ENCODE results near the gene BBX.
A peak's percentile ranks its signal among the peaks of the same experiment; 100 is the strongest.

The BBX gene

DNA sequence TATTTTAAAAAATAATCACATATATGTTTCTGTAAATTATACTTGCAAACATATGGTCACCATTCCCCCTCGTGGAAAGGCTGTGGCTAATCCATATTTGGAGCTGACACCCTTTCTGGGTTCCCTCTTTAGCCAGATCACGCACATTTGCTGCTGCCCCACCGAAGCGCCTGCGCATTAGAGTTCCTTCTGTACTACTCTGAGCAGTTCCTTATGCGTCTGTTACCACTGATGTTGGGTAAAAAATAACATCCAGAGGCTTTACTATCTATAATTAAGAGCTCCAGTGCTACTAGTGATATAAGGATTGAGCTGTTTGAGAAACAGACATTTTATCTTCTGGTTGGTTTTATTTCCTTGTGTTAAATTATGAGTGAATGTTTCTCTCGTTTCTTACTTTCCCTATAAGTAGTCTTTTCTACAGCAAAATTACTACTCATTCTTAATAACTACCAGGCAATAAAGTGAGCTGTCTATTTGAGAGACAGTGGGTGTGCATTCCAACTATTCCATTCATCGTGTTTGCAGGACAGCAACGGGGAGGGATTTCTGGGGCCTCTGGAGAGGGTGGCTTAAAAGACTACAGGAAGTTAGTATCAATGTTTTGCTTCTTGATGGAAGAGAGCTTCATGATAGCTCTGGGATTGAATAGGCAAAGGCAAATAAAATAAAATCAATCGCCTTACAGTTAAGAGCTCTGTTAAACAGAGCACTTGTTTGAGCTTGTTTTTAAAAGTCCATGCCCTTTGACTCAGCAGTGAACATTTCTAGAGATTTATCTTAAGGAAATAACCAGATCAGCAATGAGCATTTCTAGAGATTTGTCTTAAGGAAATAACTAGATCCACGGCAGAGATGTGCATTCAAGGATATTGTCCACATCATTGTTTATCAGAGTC, 322.9 kb downstream of the BBX start:
- DNase-seq (ENCODE audit: low read depth), result no peak

GRCh38 chr3:107846279-107846852, 323.6 kb downstream of the BBX start:
- peak; percentile 37 for DNase-seq (ENCODE audit: low read depth)

GRCh38 chr3:107847791-107848190, 325.0 kb downstream of the BBX start:
- DNase-seq (ENCODE audit: low read depth), result no peak

GRCh38 chr3:107848351-107848915, 325.7 kb downstream of the BBX start:
- DNase-seq (ENCODE audit: low read depth), result no peak

DNA sequence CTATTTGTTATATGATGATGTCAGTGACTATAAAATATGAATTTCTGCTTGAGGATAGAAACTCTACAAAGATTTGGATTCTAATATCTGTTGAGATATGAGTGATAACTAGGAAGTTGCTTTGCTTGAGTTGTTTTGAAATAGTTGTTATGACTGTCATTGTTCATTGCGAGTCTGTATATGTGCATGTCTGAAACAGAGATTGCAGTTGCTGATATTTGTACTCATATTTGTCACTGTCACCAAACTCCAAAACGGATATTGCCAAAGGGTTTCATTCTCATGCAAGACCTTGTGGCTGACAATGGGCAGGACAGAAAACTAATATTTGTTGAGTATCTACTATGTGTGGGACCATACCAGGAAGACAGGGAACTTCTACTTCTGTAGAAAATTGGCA, 327.9 kb downstream of the BBX start:
- DNase-seq (ENCODE audit: low read depth), result no peak

- DNase-seq (ENCODE audit: low read depth), result no peak
These were observed 331.1 kb downstream of the BBX start for GRCh38 chr3:107853821-107854220.

- no peak for DNase-seq (ENCODE audit: low read depth)
These were observed 332.0 kb downstream of the BBX start for GRCh38 chr3:107854733-107855132.

- no peak for DNase-seq (ENCODE audit: low read depth)
These were observed 332.9 kb downstream of the BBX start for GRCh38 chr3:107855710-107856109.

GRCh38 chr3:107857854-107858253, 335.1 kb downstream of the BBX start:
- no peak for DNase-seq (ENCODE audit: low read depth)

DNA sequence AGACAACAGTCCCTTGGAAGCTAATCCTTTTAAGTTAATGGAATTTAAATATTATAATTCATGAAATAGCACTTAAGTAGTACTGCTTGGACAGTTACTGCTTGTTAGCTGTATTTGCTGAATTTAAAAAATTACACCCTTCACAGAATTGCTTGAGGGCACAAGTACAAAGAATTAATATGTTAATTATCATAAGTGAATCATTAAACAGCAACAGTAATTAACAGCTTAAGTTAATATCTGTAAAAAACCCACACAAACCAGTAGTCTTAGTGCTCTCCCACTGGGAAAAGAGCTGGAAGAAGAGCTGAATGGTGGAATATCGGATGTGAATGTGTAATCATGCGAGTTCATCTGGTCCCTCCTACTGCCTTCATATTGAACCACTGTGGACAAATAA, 336.1 kb downstream of the BBX start:
- DNase-seq (ENCODE audit: low read depth), result no peak

Data from stromal cell of bone marrow (primary cell).